IMR-90 (cell line): ENCODE data around the gene RAB26. TPM values are rescaled to one million over a fixed set of nuclear protein-coding genes. Genes with fewer than 3 reads are reported as not detected.

Experiments
- ATAC-seq: fragments of 200-7000 bp; cut with Tn5 transposase; 2 replicates; pipeline ENCODE4 v1.9.1; 2020; ENCODE audit warnings: low read depth, mild to moderate bottlenecking, moderate library complexity
- BruUV-seq: library from RNA; stranded (reverse); fragments of 400-500 nt; replicated peaks from 2 replicates; lab custom pipeline; 2021; lab: Mats Ljungman, UMichigan
- CTCF ChIA-PET: fragments of 300-600 bp; formaldehyde crosslinking; extraction: SDS; loops from one replicate; lab custom pipeline; 2021; ENCODE audit warnings: antibody characterized with exemption; lab: Yijun Ruan, JAX
- POLR2A ChIA-PET: fragments of 300-600 bp; sonication (Branson Sonifier 250); formaldehyde crosslinking; loops from one replicate; lab custom pipeline; 2022; ENCODE audit warnings: antibody characterized with exemption; ENCODE audit not compliant: unreplicated experiment; lab: Charles Lee
- DNase-seq: peaks from one replicate; pipeline ENCODE4 v3.0.0; 2013
- H2AFZ ChIP-seq: replicated peaks from 2 replicates; pipeline ENCODE3; 2013; ENCODE audit warnings: low read length, mild to moderate bottlenecking; ENCODE audit not compliant: poor library complexity
- H2AK5ac ChIP-seq: 2 replicates; pipeline ENCODE4 v1.6.1; 2013; ENCODE audit warnings: low read depth, low read length, inconsistent platforms
- H2AK9ac ChIP-seq: replicated peaks from 2 replicates; pipeline ENCODE3; 2013; ENCODE audit warnings: mild to moderate bottlenecking, low read depth, low read length, moderate library complexity; ENCODE audit not compliant: poor library complexity
- H2BK120ac ChIP-seq: 2 replicates; pipeline ENCODE4 v1.6.1; 2013; ENCODE audit warnings: low read depth, low read length, inconsistent platforms
- H2BK15ac ChIP-seq: 3 replicates; pipeline ENCODE4 v1.6.1; 2013; ENCODE audit warnings: low read depth, low read length, inconsistent platforms
- H2BK20ac ChIP-seq: 2 replicates; pipeline ENCODE4 v1.6.1; 2013; ENCODE audit warnings: low read depth, mild to moderate bottlenecking, inconsistent platforms, low read length, moderate library complexity
- H2BK5ac ChIP-seq: 2 replicates; pipeline ENCODE4 v1.6.1; 2013; ENCODE audit warnings: mild to moderate bottlenecking, low read depth, low read length, inconsistent platforms; ENCODE audit not compliant: poor library complexity, severe bottlenecking
- H3K14ac ChIP-seq: replicated peaks from 2 replicates; pipeline ENCODE4 v1.6.1; 2013; ENCODE audit warnings: low read depth, low read length, inconsistent platforms
- H3K18ac ChIP-seq: 2 replicates; pipeline ENCODE4 v1.6.1; 2013; ENCODE audit warnings: low read depth, low read length, control low read depth
- H3K23ac ChIP-seq: 2 replicates; pipeline ENCODE4 v1.6.1; 2013; ENCODE audit warnings: low read depth, low read length, inconsistent platforms
- H3K27ac ChIP-seq: 2 replicates; pipeline ENCODE4 v1.5.1; 2013; ENCODE audit warnings: mild to moderate bottlenecking, control low read depth, low read length; ENCODE audit not compliant: insufficient read depth
- H3K27me3 ChIP-seq: 2 replicates; pipeline ENCODE4 v1.6.1; 2013; ENCODE audit warnings: low read length; ENCODE audit not compliant: control insufficient read depth, insufficient read depth
- H3K36me3 ChIP-seq: 2 replicates; pipeline ENCODE4 v1.6.1; 2013; ENCODE audit warnings: low read length, mixed read lengths; ENCODE audit not compliant: control insufficient read depth, insufficient read depth
- H3K4ac ChIP-seq: 2 replicates; pipeline ENCODE4 v1.6.1; 2013; ENCODE audit warnings: low read depth, low read length, inconsistent platforms
- H3K4me1 ChIP-seq: 2 replicates; pipeline ENCODE4 v1.6.1; 2013; ENCODE audit warnings: low read length, mixed read lengths; ENCODE audit not compliant: control insufficient read depth, insufficient read depth
- H3K4me2 ChIP-seq: 2 replicates; pipeline ENCODE4 v1.6.1; 2013; ENCODE audit warnings: low read depth, mild to moderate bottlenecking, control low read depth, low read length, moderate library complexity
- H3K4me3 ChIP-seq: 2 replicates; pipeline ENCODE4 v1.5.1; 2013; ENCODE audit warnings: low read depth, mild to moderate bottlenecking, control low read depth, low read length, moderate library complexity; ENCODE audit not compliant: insufficient read depth
- H3K56ac ChIP-seq: 2 replicates; pipeline ENCODE4 v1.6.1; 2013; ENCODE audit warnings: low read length, inconsistent platforms; ENCODE audit not compliant: insufficient read depth; ENCODE audit errors: extremely low read depth
- H3K79me1 ChIP-seq, 2 experiments: 2 replicates each; pipeline ENCODE4 v1.6.1; 2013; ENCODE audit warnings: low read length in 2 of 2, inconsistent platforms in 1 of 2, low read depth in 1 of 2
- H3K9ac ChIP-seq: 2 replicates; pipeline ENCODE4 v1.6.1; 2013; ENCODE audit warnings: low read depth, low read length, control low read depth
- H3K9me1 ChIP-seq: 2 replicates; pipeline ENCODE4 v1.6.1; 2013; ENCODE audit warnings: low read length, inconsistent platforms; ENCODE audit not compliant: insufficient read depth
- H3K9me3 ChIP-seq: 2 replicates; pipeline ENCODE4 v1.6.1; 2013; ENCODE audit warnings: low read length; ENCODE audit not compliant: control insufficient read depth, insufficient read depth
- H4K20me1 ChIP-seq: 2 replicates; pipeline ENCODE4 v1.6.1; 2013; ENCODE audit warnings: low read length, inconsistent platforms; ENCODE audit not compliant: insufficient read depth
- H4K5ac ChIP-seq: 2 replicates; pipeline ENCODE4 v1.6.1; 2013; ENCODE audit warnings: mild to moderate bottlenecking, low read depth, low read length, control low read depth
- H4K8ac ChIP-seq, 2 experiments: 2 replicates each; pipeline ENCODE4 v1.6.1; 2013; ENCODE audit warnings: low read depth in 2 of 2, low read length in 2 of 2, control low read depth in 1 of 2, inconsistent platforms in 1 of 2
- H4K91ac ChIP-seq: 2 replicates; pipeline ENCODE4 v1.6.1; 2013; ENCODE audit warnings: low read depth, low read length, inconsistent platforms; ENCODE audit not compliant: insufficient read depth
- WGBS, 2 experiments: methylation state at CpG; one replicate each; pipeline versions ENCODE4 v1.1.5 to v1.1.7; 2013; ENCODE audit warnings: missing lambda C conversion rate in 2 of 2; ENCODE audit not compliant: insufficient read length in 1 of 2; ENCODE audit errors: extremely low coverage in 2 of 2; 5-methylcytosine and 5-hydroxymethylcytosine counted together
- dilution Hi-C: fragments of 300-500 bp; cut with HindIII; formaldehyde crosslinking; loops from one replicate; pipeline ENCODE4 v1.14.3; 2018; ENCODE audit warnings: low sequenced_read_pairs; ENCODE audit not compliant: unreplicated experiment
- in situ Hi-C: fragments of 300-500 bp; cut with MboI; formaldehyde crosslinking; loops from 3 replicates; pipeline ENCODE4 v1.14.3; 2019; ENCODE audit warnings: low sequenced_read_pairs, inconsistent platforms, mixed read lengths
- intact Hi-C: fragments of 100-400 bp; cut with micrococcal nuclease; formaldehyde crosslinking; loops from 2 replicates; pipeline ENCODE4 v1.10.0; 2022
- polyA plus RNA-seq, 3 experiments: library from polyadenylated mRNA; depleted of rRNA; stranded (reverse); fragments of >200 nt; gene quantifications; 2 replicates each; pipeline ENCODE4 v1.2.3, GENCODE V29; 2012; ENCODE audit warnings: low replicate concordance in 1 of 3
- total RNA-seq: library from RNA; depleted of rRNA; stranded (reverse); fragments of >200 nt; gene quantifications from 2 replicates; pipeline ENCODE4 v1.2.3, GENCODE V29; 2012
- TF ChIP-seq, protein P1 (sequence below): fragments of 150-350 bp; IDR thresholded peaks from 2 replicates; pipeline ENCODE4 v1.6.1; 2016; ENCODE audit warnings: low read depth, mild to moderate bottlenecking, low read length, moderate library complexity, borderline replicate concordance

RAB26 gene
- total and polyA plus RNA-seq, 2 of the 4 experiments (the other 2 are of a cell fraction) = 1.1 to 4.5 TPM

DNA sequence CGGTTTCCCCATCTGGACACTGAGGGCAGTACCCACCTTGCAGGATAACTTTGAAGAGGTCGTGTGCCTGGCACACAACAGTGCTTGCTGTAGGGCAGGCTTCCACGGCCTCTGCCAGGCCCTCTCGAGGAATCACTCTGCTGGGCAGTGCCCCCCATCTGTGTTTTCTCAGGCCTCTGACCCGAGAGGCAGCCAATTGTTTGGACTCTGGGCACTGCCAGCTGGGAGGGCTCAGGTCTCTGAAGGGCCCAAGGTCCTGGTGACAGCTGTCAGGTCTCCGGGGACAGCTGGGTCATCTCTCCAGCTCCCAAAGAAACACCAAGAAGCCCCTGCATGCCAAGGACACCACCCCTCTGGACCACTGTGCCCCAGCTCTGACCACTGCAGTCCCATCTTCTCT, 1.0 kb upstream of the RAB26 start:
- dilution Hi-C loops = no loop called here
- no TSS peak for BruUV-seq
- in situ Hi-C loops = no loop called here

More for the DNA sequence above, 1.0 kb upstream of the RAB26 start:
- Histone ChIP-seq H2AK9ac (peak overlapping the region; percentile 31), H3K56ac (no peak overlapping the region), H2BK15ac (no peak overlapping the region), H3K9ac (no peak overlapping the region), H2BK5ac (no peak overlapping the region), H3K4me1 (peaks cover 31% of the 10 kb centered on the region), H3K18ac (no peak overlapping the region), H3K79me1 (peaks cover 11 to 38% of the 10 kb centered on the region in 2 experiments; a peak in 3 of 4 replicates), H3K9me1 (peaks cover 10% of the 10 kb centered on the region), H2AK5ac (no peak overlapping the region), H4K91ac (no peak overlapping the region), H3K23ac (no peak overlapping the region), H4K5ac (no peak overlapping the region), H4K8ac (no peak overlapping the region), H3K4ac (no peak overlapping the region), H3K36me3 (peaks cover 10% of the 10 kb centered on the region), H4K20me1 (peaks cover 47% of the 10 kb centered on the region), H2BK120ac (no peak overlapping the region; the same call in 1 of the 2 replicates), H3K4me2 (no peak overlapping the region), H2BK20ac (no peak overlapping the region), H3K4me3 (no peak overlapping the region), H3K14ac (no peak overlapping the region), H3K27ac (no peak overlapping the region), H2AFZ (peak overlapping the region; percentile 91), H3K27me3 (no peaks in the 10 kb centered on the region), H3K9me3 (no peaks in the 10 kb centered on the region)
- DNase-seq (no peak), ATAC-seq (no peak)
- 57% methylated on average over 5 of the region's 6 CpGs; no CpG with 5 or more reads in 1 of the 2 experiments for WGBS, 2 experiments
- intact Hi-C loops = no loop called here
- TF ChIP-seq, protein P1, sequence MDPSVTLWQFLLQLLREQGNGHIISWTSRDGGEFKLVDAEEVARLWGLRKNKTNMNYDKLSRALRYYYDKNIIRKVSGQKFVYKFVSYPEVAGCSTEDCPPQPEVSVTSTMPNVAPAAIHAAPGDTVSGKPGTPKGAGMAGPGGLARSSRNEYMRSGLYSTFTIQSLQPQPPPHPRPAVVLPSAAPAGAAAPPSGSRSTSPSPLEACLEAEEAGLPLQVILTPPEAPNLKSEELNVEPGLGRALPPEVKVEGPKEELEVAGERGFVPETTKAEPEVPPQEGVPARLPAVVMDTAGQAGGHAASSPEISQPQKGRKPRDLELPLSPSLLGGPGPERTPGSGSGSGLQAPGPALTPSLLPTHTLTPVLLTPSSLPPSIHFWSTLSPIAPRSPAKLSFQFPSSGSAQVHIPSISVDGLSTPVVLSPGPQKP = no peak
- ChIA-PET CTCF (interaction anchor here (0.8 kb wide), 1 partner anchor 115 kb away, joined by 3 read pairs; no protein-coding TSS in a partner anchor), POLR2A (interaction anchor here (1.2 kb wide), 1 partner anchor 12 kb away, joined by 3 read pairs; the partner anchor contains the start of gene PKD1)
